Kidney (tissue), 14 donors: ENCODE measurements around the gene RBM10. TPM values are rescaled to one million over a fixed set of nuclear protein-coding genes. Genes with fewer than 3 reads are reported as not detected.
A peak's percentile ranks its signal among the peaks of the same experiment; 100 is the strongest.

Experiments
- DNase-seq, 5 donors: peaks; one replicate each; pipeline ENCODE4 v3.0.0-alpha.2; 2013 to 2020
- FAIRE-seq: peaks from 2 replicates; lab custom pipeline; 2012; peaks lifted over from hg19 to GRCh38; lab: Jason Lieb, UNC
- H3K27ac ChIP-seq, 2 donors: one replicate each; pipeline ENCODE4 v1.7.0; 2013; ENCODE audit warnings: low read depth in 2 of 2, low read length in 2 of 2, inconsistent platforms in 1 of 2
- H3K27me3 ChIP-seq: one replicate; pipeline ENCODE4 v1.7.1; 2013; ENCODE audit warnings: low read length, inconsistent platforms; ENCODE audit not compliant: control insufficient read depth, insufficient read depth
- H3K36me3 ChIP-seq, 3 donors: one replicate each; pipeline versions ENCODE4 v1.7.0 to v1.7.1; 2013; ENCODE audit warnings: low read length in 3 of 3, control low read depth in 1 of 3, inconsistent platforms in 1 of 3; ENCODE audit not compliant: insufficient read depth in 3 of 3, control insufficient read depth in 2 of 3
- H3K4me1 ChIP-seq, 3 donors: one replicate each; pipeline versions ENCODE4 v1.7.0 to v1.7.1; 2013; ENCODE audit warnings: low read length in 3 of 3, inconsistent platforms in 1 of 3, low read depth in 1 of 3; ENCODE audit not compliant: control insufficient read depth in 2 of 3, insufficient read depth in 2 of 3
- H3K4me3 ChIP-seq, 3 donors: one replicate each; pipeline versions ENCODE4 v1.7.0 to v1.8.1; 2013; ENCODE audit warnings: low read length in 3 of 3, control low read depth in 1 of 3, inconsistent platforms in 1 of 3
- H3K9ac ChIP-seq, 3 donors: one replicate each; pipeline versions ENCODE4 v1.7.0 to v1.7.1; 2013; ENCODE audit warnings: low read length in 3 of 3, control low read depth in 1 of 3, inconsistent platforms in 1 of 3
- H3K9me3 ChIP-seq, 3 donors: one replicate each; pipeline versions ENCODE4 v1.7.0 to v1.7.1; 2013; ENCODE audit warnings: low read length in 3 of 3, control low read depth in 1 of 3, inconsistent platforms in 1 of 3; ENCODE audit not compliant: control insufficient read depth in 2 of 3, insufficient read depth in 1 of 3
- intact Hi-C: fragments of 100-400 bp; cut with DNase I; formaldehyde crosslinking; loops from one replicate; pipeline ENCODE4 v1.11.1; 2022
- polyA plus RNA-seq: library from polyadenylated mRNA; stranded (reverse); fragments of 350-450 nt; fragmentation: Illumina TruSeq; extraction: RNeasy Lipid Tissue Mini Kit (QIAGEN cat#74804); gene quantifications from one replicate; pipeline ENCODE4 v1.2.3, GENCODE V29; 2014; ENCODE audit warnings: low read depth, low replicate concordance; ENCODE audit not compliant: insufficient read depth
- total RNA-seq: library from RNA; stranded (reverse); fragmentation: NEBNext Ultra II Directional; extraction: Animal tissue kit (Norgen Biotek cat#: 25700); gene quantifications from one replicate; pipeline ENCODE4 v1.2.1, GENCODE V29; 2021
- TF ChIP-seq, protein P1 (sequence below): IDR thresholded peaks from 3 replicates; pipeline ENCODE4 v1.5.1; 2012; ENCODE audit warnings: mild to moderate bottlenecking, moderate library complexity, borderline replicate concordance; ENCODE audit not compliant: insufficient read depth; ENCODE audit errors: extremely low read depth
- donor health status: control.
- donor health status: control.
- donor health status: control.
- donor health status: control.
- donor health status: control.
- donor health status: DM: yes; HTN: yes; CAD: no.
- donor health status: Normal renal cell carcinoma (clear cell type).

Gene RBM10
- total and polyA plus RNA-seq, 2 donors from 2014 or later, result 27.5 to 31.7 TPM

- Histone ChIP-seq H3K9me3 (no peaks in the 10 kb centered on the region), H3K4me3 (no peak overlapping the region), H3K36me3 (peaks cover 0 to 18% (median 0%) of the 10 kb centered on the region in 3 donors), H3K27me3 (no peaks in the 10 kb centered on the region), H3K27ac (no peak overlapping the region), H3K9ac (no peak overlapping the region), H3K4me1 (no peaks in the 10 kb centered on the region)
- TF ChIP-seq, protein P1, sequence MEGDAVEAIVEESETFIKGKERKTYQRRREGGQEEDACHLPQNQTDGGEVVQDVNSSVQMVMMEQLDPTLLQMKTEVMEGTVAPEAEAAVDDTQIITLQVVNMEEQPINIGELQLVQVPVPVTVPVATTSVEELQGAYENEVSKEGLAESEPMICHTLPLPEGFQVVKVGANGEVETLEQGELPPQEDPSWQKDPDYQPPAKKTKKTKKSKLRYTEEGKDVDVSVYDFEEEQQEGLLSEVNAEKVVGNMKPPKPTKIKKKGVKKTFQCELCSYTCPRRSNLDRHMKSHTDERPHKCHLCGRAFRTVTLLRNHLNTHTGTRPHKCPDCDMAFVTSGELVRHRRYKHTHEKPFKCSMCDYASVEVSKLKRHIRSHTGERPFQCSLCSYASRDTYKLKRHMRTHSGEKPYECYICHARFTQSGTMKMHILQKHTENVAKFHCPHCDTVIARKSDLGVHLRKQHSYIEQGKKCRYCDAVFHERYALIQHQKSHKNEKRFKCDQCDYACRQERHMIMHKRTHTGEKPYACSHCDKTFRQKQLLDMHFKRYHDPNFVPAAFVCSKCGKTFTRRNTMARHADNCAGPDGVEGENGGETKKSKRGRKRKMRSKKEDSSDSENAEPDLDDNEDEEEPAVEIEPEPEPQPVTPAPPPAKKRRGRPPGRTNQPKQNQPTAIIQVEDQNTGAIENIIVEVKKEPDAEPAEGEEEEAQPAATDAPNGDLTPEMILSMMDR, result no peak
- FAIRE-seq (no peak), DNase-seq (peak in 1 of 5 donors; percentile 64)
- intact Hi-C loops, result no loop called here
Measured at GRCh38 chrX:47169726-47170515, 24.9 kb downstream of the RBM10 start.

GRCh38 chrX:47170861-47171692, 26.1 kb downstream of the RBM10 start:
- peak in 1 of 5 donors; percentile 66 for DNase-seq
- intact Hi-C loops, result no loop called here
- Histone ChIP-seq H3K36me3 (peaks cover 0 to 18% (median 0%) of the 10 kb centered on the region in 3 donors), H3K4me1 (no peaks in the 10 kb centered on the region), H3K27me3 (no peaks in the 10 kb centered on the region), H3K27ac (no peak overlapping the region), H3K9me3 (no peaks in the 10 kb centered on the region), H3K4me3 (no peak overlapping the region), H3K9ac (no peak overlapping the region)
- TF ChIP-seq, protein P1, result no peak
- no peak for FAIRE-seq

DNA sequence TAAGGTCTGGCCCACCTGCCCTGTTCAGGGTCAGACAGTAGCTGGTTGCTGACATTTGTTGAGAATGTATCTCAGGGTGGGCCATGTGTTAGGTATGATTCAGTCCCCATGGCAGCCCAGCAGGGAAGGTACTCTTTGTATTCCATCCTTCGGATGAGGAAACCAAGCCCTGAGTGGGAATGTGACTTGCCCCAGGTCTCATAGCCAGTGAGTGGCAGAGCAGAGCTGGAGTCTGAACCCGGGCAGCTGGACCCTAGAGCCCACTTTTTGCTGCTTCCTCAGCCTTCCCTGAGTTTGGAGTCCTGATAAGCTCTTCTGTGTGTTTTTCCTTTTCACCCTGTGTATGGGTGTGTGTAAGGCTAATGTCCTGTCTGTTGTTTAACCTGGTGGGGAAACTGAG, 27.0 kb downstream of the RBM10 start:
- TF ChIP-seq, protein P1, result no peak
- Histone ChIP-seq H3K36me3 (peaks cover 0 to 18% (median 0%) of the 10 kb centered on the region in 3 donors), H3K4me1 (no peaks in the 10 kb centered on the region), H3K27me3 (no peaks in the 10 kb centered on the region), H3K9ac (no peak overlapping the region), H3K9me3 (no peaks in the 10 kb centered on the region), H3K4me3 (no peak overlapping the region), H3K27ac (no peak overlapping the region)
- FAIRE-seq, result no peak
- peak in 1 of 5 donors; percentile 12 for DNase-seq
- intact Hi-C loops, result no loop called here
